HepG2 (cell line): ENCODE results near the gene HSPB9. TPM values are rescaled to one million over a fixed set of nuclear protein-coding genes. Genes with fewer than 3 reads are reported as not detected.
A peak's percentile ranks its signal among the peaks of the same experiment; 100 is the strongest.

Experiments
- ATAD3A ChIP-seq: sonication (generic); formaldehyde crosslinking; IDR thresholded peaks from 2 replicates; pipeline ENCODE4 v1.4.0; 2020; ENCODE audit warnings: missing genetic modification reagents
- FOXC1 ChIP-seq: sonication (generic); formaldehyde crosslinking; IDR thresholded peaks from 2 replicates; pipeline ENCODE4 v1.8.0; 2022; ENCODE audit warnings: mild to moderate bottlenecking, missing genetic modification reagents, borderline replicate concordance
- HNRNPLL ChIP-seq: fragments of 200-400 bp; formaldehyde crosslinking; IDR thresholded peaks from 2 replicates; pipeline ENCODE4 v1.6.1; 2017; ENCODE audit warnings: mild to moderate bottlenecking, low read depth, low read length; ENCODE audit not compliant: poor library complexity, severe bottlenecking
- YEATS4 ChIP-seq: sonication (generic); formaldehyde crosslinking; IDR thresholded peaks from 2 replicates; pipeline ENCODE4 v1.4.0; 2020; ENCODE audit warnings: missing genetic modification reagents, borderline replicate concordance
- ZNF652 ChIP-seq: IDR thresholded peaks from 2 replicates; pipeline ENCODE4 v1.6.1; 2016; ENCODE audit warnings: low read depth, borderline replicate concordance
- polyA plus RNA-seq, 8 experiments: library from polyadenylated mRNA; depleted of rRNA in 3 of 8; stranded (reverse) in 7 of 8; unstranded in 1 of 8; fragments of >200 nt; fragmentation: Illumina TruSeq in 4 of 8; extraction: Trizol in 4 of 8; gene quantifications; 2 replicates each; pipeline versions ENCODE4 v1.2.1 to v1.2.3, GENCODE V29; 2011 to 2016; ENCODE audit warnings: low read depth in 4 of 8, missing spikeins in 1 of 8, mixed read lengths in 1 of 8; ENCODE audit not compliant: insufficient read depth in 1 of 8
- total RNA-seq, 5 experiments: library from RNA; depleted of rRNA; stranded (reverse); fragments of >200 nt; fragmentation: Illumina TruSeq; extraction: Trizol; gene quantifications; 2 replicates each; pipeline ENCODE4 v1.2.3, GENCODE V29; 2016; ENCODE audit warnings: low read depth in 1 of 5
- TF ChIP-seq, protein P1 (sequence below): IDR thresholded peaks from 2 replicates; pipeline ENCODE4 v1.6.1; 2016; ENCODE audit warnings: missing genetic modification reagents, missing compliant biosample characterization
- TF ChIP-seq, protein P2 (sequence below): sonication (generic); formaldehyde crosslinking; IDR thresholded peaks from 2 replicates; pipeline ENCODE4 v1.8.1; 2023; ENCODE audit warnings: mild to moderate bottlenecking, moderate library complexity, missing genetic modification reagents
- TF ChIP-seq, protein P3 (sequence below): sonication (generic); formaldehyde crosslinking; IDR thresholded peaks from 2 replicates; pipeline ENCODE4 v1.5.0; 2020; ENCODE audit warnings: mild to moderate bottlenecking, missing genetic modification reagents
- TF ChIP-seq, protein P4 (sequence below): sonication (generic); formaldehyde crosslinking; IDR thresholded peaks from 2 replicates; pipeline ENCODE4 v1.9.0; 2021; ENCODE audit warnings: missing genetic modification reagents, borderline replicate concordance
- TF ChIP-seq, protein P5 (sequence below): sonication (generic); formaldehyde crosslinking; IDR thresholded peaks from 2 replicates; pipeline ENCODE4 v1.4.0; 2020; ENCODE audit warnings: missing genetic modification reagents, borderline replicate concordance
- TF ChIP-seq, protein P6 (sequence below): sonication (generic); formaldehyde crosslinking; IDR thresholded peaks from 2 replicates; pipeline ENCODE4 v1.4.0; 2020; ENCODE audit warnings: missing genetic modification reagents

The HSPB9 gene
- total and polyA plus RNA-seq, 2 of the 13 experiments (the other 11 are each of a cell fraction or from before 2014, with no cell fraction given): 0.05 to 0.24 TPM

DNA sequence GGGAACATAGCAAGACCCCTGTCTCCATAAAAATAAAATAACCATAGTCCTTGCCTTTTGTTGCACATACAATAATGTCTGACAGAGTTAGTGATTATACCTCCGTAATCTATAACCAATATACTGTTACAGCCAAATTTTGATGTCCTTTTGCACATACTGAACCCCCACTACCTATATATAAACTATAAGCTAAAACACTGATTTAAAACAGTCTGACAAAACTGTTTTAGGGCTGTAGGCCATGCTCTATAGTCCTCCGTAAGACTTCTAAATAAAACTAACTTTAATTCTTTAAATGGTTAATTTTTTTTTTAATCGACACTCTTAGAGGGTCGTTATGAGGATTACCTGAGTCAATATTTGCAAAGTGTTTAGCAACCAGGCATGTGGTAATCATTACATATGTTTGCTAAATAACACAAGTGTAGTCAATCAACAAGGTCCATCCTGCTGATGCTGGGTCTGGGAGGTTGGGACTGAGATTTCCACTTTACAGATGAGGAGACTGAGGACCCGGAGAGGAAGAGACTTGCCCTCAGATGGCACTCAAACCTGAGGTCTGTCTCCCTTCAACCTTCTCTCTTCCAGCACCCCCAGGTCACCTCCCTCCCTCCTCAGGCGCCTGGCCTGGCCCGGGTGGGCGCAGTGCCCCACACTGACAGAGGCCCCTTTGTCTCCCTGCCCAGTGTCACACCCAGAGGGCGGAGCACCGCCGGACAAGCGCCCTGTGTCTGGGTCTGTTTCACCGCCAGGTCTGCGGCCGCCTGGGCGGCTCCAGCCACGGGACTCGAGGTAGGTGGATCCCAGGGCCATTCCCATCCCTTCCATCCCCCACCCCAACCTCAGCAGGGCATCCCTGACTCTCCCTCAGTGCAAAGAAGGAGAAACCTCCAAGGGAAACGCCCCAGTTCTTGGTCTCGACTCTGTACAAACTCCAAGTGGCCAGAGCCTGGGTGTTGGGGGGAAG, 34.6 kb upstream of the HSPB9 start (continued):
- TF ChIP-seq, protein P1, sequence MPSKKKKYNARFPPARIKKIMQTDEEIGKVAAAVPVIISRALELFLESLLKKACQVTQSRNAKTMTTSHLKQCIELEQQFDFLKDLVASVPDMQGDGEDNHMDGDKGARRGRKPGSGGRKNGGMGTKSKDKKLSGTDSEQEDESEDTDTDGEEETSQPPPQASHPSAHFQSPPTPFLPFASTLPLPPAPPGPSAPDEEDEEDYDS (CRISPR knock-in tag): no peak
- TF ChIP-seq HNRNPLL (peak; percentile 67), ZNF652 (CRISPR knock-in tag) (peak; percentile 75), FOXC1 (CRISPR knock-in tag) (no peak), ATAD3A (CRISPR knock-in tag) (no peak), YEATS4 (CRISPR knock-in tag) (no peak)
- TF ChIP-seq, protein P2, sequence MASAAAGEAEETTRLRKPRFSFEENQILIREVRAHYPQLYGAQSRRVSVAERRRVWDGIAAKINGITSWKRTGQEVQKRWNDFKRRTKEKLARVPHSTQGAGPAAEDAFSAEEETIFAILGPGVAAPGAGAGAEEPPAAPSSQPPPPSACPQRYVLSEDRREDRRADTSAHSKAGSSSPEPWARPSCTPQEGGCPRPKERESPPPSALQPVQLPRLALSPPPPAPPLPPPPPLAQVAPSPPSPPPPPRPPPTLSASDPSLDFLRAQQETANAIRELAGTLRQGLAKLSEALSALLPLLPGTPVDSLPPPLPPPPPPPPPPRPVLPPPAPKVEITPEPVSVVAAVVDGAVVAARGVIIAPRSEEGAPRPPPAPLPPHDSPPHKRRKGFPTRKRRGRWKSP (CRISPR knock-in tag): 0 out of 2 replicates have a peak, but pooled peaks have one; percentile 27
- TF ChIP-seq, protein P3, sequence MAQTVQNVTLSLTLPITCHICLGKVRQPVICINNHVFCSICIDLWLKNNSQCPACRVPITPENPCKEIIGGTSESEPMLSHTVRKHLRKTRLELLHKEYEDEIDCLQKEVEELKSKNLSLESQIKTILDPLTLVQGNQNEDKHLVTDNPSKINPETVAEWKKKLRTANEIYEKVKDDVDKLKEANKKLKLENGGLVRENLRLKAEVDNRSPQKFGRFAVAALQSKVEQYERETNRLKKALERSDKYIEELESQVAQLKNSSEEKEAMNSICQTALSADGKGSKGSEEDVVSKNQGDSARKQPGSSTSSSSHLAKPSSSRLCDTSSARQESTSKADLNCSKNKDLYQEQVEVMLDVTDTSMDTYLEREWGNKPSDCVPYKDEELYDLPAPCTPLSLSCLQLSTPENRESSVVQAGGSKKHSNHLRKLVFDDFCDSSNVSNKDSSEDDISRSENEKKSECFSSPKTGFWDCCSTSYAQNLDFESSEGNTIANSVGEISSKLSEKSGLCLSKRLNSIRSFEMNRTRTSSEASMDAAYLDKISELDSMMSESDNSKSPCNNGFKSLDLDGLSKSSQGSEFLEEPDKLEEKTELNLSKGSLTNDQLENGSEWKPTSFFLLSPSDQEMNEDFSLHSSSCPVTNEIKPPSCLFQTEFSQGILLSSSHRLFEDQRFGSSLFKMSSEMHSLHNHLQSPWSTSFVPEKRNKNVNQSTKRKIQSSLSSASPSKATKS (CRISPR knock-in tag): no peak
- TF ChIP-seq, protein P4, sequence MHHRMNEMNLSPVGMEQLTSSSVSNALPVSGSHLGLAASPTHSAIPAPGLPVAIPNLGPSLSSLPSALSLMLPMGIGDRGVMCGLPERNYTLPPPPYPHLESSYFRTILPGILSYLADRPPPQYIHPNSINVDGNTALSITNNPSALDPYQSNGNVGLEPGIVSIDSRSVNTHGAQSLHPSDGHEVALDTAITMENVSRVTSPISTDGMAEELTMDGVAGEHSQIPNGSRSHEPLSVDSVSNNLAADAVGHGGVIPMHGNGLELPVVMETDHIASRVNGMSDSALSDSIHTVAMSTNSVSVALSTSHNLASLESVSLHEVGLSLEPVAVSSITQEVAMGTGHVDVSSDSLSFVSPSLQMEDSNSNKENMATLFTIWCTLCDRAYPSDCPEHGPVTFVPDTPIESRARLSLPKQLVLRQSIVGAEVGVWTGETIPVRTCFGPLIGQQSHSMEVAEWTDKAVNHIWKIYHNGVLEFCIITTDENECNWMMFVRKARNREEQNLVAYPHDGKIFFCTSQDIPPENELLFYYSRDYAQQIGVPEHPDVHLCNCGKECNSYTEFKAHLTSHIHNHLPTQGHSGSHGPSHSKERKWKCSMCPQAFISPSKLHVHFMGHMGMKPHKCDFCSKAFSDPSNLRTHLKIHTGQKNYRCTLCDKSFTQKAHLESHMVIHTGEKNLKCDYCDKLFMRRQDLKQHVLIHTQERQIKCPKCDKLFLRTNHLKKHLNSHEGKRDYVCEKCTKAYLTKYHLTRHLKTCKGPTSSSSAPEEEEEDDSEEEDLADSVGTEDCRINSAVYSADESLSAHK (CRISPR knock-in tag): no peak
- TF ChIP-seq, protein P5, sequence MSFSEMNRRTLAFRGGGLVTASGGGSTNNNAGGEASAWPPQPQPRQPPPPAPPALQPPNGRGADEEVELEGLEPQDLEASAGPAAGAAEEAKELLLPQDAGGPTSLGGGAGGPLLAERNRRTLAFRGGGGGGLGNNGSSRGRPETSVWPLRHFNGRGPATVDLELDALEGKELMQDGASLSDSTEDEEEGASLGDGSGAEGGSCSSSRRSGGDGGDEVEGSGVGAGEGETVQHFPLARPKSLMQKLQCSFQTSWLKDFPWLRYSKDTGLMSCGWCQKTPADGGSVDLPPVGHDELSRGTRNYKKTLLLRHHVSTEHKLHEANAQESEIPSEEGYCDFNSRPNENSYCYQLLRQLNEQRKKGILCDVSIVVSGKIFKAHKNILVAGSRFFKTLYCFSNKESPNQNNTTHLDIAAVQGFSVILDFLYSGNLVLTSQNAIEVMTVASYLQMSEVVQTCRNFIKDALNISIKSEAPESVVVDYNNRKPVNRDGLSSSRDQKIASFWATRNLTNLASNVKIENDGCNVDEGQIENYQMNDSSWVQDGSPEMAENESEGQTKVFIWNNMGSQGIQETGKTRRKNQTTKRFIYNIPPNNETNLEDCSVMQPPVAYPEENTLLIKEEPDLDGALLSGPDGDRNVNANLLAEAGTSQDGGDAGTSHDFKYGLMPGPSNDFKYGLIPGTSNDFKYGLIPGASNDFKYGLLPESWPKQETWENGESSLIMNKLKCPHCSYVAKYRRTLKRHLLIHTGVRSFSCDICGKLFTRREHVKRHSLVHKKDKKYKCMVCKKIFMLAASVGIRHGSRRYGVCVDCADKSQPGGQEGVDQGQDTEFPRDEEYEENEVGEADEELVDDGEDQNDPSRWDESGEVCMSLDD: no peak
- TF ChIP-seq, protein P6, sequence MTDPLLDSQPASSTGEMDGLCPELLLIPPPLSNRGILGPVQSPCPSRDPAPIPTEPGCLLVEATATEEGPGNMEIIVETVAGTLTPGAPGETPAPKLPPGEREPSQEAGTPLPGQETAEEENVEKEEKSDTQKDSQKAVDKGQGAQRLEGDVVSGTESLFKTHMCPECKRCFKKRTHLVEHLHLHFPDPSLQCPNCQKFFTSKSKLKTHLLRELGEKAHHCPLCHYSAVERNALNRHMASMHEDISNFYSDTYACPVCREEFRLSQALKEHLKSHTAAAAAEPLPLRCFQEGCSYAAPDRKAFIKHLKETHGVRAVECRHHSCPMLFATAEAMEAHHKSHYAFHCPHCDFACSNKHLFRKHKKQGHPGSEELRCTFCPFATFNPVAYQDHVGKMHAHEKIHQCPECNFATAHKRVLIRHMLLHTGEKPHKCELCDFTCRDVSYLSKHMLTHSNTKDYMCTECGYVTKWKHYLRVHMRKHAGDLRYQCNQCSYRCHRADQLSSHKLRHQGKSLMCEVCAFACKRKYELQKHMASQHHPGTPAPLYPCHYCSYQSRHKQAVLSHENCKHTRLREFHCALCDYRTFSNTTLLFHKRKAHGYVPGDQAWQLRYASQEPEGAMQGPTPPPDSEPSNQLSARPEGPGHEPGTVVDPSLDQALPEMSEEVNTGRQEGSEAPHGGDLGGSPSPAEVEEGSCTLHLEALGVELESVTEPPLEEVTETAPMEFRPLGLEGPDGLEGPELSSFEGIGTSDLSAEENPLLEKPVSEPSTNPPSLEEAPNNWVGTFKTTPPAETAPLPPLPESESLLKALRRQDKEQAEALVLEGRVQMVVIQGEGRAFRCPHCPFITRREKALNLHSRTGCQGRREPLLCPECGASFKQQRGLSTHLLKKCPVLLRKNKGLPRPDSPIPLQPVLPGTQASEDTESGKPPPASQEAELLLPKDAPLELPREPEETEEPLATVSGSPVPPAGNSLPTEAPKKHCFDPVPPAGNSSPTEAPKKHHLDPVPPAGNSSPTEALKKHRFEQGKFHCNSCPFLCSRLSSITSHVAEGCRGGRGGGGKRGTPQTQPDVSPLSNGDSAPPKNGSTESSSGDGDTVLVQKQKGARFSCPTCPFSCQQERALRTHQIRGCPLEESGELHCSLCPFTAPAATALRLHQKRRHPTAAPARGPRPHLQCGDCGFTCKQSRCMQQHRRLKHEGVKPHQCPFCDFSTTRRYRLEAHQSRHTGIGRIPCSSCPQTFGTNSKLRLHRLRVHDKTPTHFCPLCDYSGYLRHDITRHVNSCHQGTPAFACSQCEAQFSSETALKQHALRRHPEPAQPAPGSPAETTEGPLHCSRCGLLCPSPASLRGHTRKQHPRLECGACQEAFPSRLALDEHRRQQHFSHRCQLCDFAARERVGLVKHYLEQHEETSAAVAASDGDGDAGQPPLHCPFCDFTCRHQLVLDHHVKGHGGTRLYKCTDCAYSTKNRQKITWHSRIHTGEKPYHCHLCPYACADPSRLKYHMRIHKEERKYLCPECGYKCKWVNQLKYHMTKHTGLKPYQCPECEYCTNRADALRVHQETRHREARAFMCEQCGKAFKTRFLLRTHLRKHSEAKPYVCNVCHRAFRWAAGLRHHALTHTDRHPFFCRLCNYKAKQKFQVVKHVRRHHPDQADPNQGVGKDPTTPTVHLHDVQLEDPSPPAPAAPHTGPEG (CRISPR knock-in tag): no peak
